ENCODE results near the gene CDYL.
"Not testable (repeated sequence)": the region's sequence is repeated elsewhere in the genome, so short reads cannot be mapped to it uniquely, and the experiment has no call there.

CDYL gene

DNA sequence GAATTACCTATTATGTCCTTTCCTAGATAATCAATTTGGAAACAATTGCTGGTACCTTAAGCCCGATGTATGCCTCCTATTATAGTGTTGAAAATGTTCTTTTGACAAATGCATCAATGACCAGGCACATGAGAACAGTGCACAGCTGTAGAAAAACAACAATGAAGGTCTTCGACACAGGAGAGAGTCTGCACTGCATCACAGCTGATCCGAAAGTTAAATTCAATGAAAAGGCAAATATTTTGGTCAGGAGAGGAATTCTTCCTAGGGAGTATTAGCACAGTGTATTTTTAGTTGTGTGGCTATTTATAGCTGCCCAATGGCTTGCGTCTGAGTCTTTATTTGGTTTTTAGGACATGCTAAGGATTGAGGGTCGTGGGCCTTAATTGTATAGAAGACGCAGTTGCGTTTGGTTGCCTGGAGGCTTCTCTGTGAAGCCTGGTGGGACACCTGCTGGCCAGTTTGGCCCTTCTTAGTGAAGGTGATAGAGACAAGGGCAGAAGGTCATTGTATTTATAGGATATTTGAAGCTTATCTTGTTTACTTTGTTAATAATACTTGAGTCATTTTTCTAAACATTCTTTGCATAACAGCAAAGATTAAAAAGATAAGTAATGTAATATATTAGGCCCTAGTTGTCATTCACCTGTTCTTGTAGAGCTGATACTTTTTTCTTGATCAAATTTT is 72.3 kb downstream of the CDYL start:
- DNase-seq: no peak

DNA sequence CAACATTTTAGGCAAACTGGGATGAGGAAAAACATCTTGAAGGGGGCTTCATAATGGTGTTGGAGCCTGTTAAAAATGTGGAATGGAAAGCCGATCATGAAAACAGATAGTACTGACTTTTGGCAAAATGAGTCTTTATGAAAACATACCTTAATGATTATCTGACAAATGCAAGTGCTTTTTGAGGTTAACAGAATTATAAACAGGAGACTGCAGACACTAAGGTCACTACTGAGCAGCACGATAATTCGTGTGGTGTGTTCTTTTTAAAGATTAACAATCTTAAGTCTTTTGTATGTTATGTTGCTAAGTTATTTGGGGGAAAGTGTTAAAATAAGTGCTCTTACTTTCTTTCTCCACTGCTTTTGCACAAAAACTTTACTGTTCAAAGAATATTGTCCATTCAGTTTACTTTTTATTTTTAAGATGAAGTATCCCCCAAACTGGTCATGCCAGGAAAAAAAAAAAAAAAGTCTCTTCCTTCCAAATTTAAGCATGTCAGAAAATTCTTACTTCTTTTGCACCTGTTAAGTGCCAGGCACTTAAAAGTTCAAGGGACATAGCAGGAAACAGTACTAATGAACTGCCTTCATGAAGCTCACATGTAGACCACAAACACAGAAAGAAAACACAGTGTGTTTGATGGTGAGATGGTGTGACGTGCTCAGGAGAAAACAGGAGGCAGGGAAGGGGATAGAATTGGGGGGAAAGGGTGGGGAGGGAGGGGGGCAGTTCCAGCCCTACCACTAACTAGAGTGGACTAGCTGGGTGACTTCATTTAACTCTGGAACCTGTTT is 73.2 kb downstream of the CDYL start:
- no peak for DNase-seq

DNA sequence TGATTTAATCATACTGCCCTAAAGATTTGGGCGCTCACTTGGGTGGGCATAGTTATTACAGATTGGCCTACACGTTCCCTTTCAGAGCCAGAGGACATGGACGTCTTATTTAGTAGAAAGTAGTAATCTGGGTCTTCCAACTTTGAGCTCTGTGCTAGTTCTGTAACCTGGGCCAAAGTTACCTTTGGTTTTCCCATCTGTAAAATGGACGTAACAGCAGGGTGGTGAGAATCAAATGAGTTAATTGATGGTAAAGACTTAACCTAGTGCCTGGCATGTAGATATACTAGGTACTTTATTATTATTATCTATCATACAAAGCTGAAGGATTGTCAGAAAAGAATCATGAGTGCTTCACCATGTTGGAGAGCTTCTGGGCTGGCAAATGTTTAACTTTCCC is 74.8 kb downstream of the CDYL start:
- DNase-seq: no peak

DNA sequence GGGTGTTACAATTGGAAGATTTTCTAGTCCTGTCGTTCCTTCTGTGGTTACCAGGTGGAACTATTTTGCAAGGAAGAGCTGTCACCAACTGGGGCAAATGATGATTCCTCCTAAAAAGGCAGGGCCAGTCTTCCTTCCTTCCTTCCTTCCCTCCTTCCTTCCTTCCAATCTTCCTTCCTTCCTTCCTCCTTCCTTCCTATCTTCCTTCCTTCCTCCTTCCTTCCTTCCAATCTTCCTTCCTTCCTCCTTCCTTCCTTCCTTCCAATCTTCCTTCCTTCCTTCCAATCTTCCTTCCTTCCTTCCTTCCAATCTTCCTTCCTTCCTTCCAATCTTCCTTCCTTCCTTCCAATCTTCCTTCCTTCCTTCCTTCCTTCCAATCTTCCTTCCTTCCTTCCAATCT is 76.0 kb downstream of the CDYL start:
- not testable (repeated sequence) for DNase-seq

DNA sequence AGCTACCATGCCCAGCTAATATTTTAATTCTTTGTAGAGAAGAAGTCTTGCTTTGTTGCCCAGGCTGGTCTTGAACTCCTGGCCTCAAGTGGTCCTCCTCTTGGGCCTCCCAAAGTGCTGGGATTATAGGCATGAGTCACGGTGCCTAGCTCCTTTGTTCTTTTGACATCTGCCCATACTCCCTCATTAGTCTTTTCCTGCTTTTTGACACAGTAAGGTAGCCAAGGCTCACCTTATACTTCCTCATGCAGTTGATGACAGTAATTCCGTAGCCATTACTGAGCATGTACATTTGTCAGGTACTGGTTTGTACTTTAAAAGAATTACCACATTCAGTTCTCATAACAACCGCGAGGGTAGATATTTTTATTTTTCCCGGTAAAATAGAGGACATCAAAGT is 76.7 kb downstream of the CDYL start:
- no peak for DNase-seq

DNA sequence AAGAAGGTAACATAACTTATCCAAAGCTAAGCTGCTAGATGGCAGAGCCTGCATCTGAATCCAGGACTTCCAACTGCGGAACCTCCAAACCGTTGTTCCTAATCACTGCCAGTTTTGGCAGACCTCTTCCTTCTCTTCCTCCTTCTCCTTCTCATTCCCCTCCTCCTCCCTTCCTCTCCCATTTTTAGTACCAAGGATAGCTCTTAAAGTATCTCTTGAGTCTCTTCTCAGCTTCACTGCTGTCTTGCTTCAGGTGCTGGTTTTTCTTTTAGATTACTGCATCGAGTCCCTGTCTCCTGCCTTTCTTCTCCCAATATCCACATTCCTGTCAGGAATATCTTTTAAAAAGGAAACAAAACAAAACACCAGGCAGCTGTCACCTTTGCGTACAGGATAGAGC is 77.1 kb downstream of the CDYL start:
- no peak for DNase-seq

DNA sequence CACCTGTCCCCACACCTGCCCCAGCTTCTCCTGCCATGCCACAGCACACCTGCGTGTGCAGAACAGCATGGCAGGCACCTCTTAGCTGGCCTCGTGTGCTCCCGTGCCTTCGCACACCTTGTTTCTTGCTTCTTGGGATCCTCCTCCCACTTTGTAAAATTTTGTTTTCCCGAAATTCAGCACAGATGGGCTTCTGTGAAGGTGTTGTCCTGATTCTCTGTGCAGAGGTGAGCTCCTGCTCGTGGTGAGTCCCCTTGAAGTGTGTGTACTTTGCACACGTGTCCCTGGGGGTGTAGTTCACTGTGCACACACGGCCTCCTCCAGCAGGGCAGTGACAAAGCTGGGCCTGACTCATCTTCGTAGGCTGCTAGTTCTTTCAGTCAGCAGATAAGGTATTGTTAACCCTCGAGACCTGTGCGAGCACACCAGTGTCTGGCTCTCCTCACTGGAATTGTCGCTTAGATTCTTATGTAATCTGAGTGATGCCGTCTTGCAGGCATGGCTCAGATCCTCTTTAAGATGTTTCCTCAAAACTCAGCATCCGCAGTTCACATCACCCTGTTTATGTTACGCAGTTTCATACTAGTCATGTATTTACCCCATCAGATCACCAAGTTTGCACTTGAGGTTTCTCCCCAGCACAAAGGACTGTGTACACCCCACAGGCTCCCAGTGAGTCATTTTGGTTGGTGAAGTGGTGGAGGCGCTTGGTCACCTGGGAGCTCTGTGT is 77.7 kb downstream of the CDYL start:
- DNase-seq: no peak

DNA sequence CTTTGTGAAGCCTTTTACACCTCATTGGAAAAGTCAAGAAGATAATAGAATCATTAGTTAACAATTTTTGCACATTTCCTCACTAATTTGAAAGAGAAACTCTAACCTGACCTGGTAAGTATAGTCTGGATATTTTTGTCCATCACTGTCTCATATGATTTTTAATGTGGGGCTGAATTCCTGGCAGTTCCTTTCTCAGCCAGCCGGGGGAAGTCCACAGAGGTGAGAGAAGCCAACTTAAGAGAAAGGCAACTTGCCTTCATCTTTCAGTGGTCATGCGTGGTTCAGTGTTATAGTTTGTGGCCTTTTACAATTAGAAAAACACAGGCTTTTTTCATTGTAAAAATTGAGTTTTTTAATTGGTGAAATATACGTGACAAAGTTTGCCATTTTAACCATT is 80.6 kb downstream of the CDYL start:
- DNase-seq: no peak

DNA sequence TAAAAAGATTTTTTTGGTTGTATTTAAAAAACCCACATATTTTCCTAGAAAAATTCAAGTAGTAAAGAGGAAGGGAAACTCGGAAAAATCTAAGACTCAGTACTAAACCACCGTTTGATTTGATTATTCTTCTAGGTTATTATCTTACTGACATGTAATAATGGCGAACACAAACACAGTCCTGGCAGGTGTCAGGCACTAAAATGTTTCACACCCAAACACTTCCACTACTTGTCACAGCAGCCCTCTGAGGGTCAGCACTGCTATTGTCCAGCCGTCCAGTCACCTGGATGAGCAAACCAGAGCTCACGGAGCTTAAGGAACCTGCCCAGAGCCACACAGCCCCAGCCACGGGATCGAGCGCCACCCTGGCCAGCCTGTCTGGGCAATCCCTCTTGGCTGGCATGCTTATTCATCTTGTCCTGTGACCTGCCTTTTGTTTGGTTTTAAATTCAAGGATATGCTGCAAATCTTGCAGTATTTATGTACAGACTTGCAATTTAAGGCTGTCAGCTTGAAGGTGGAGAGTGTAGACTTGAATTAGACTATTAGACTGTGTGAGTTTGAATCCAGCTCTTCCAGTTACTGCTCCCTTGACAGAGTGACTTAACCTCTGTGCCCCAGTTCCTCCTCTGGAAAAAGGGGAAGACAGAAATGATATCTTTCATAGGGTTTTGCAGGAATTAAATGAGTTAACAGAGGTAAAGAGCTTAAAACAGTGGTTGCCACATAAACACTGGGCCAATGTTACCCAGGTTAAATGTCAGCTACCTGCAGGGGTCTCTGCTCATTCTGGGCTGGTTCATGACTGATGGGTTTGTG is 82.2 kb downstream of the CDYL start:
- DNase-seq: no peak

DNA sequence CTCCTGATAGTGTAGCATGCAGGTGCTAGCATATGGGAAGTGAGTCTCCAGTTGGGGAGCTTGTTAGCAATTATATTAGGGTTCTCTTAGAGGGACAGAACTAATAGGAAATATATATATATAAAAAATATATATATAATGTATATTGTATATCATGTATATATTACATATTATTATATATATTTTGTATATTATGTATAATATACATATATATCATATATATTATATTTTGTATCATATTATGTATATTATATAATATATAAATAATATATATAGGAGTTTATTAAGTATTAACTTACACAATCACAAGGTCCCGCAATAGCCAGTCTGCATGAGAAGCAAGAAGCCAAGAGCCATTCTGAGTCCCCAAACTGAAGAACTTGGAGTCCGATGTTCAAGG is 84.2 kb downstream of the CDYL start:
- no peak for DNase-seq

DNA sequence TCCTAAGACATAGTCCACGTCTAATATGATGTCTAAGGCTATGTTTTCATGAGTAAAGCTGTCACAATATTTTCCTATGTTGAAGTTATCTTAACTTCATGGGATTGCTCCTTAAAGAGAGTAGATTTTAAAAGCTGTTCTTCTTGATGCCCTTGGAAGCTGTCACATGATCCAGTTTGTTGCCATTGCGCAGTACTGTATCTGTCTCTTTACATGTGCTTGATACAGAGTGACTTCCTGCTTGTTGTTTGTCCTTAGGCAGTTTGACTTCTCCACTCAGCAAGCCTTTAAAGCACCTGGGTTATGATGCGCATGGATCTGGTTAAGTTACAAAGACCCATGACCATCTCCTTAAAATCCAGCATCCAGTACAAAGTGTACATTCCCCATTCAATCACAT is 85.4 kb downstream of the CDYL start:
- DNase-seq: no peak

DNA sequence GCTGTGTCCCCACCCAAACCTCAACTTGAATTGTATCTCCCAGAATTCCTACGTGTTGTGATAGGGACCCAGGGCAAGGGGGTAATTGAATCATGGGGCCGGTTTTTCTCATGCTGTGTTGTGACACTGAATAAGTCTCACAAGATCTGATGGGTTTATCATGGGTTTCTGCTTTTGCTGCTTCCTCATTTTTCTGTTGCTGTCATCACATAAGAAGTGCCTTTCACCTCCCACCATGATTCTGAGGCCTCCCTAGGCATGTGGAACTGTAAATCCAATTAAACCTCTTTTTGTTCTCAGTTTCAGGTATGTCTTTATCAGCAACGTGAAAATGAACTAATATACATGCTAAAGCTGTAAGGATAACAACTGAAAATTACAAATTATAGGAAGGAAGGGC is 88.3 kb downstream of the CDYL start:
- DNase-seq: no peak

DNA sequence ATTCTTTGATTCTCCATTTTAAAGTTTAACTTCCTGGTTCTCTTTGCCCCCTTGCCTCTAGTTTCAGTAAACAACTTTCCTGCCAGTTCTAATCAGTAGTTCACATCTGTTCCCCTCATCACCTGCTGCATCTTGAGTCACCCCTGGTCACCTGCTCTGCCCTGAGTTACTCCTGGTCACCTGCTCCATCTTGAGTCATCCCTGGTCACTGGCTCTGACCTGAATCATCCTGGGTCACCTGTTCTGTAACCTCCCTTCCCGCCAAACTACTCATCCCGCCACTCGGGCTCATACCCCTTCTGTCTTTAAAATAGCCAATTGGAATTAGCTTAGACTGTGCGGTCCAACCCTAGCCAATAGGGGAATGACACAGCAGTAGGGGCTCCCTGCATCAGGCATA is 88.8 kb downstream of the CDYL start:
- not testable (repeated sequence) for DNase-seq

DNA sequence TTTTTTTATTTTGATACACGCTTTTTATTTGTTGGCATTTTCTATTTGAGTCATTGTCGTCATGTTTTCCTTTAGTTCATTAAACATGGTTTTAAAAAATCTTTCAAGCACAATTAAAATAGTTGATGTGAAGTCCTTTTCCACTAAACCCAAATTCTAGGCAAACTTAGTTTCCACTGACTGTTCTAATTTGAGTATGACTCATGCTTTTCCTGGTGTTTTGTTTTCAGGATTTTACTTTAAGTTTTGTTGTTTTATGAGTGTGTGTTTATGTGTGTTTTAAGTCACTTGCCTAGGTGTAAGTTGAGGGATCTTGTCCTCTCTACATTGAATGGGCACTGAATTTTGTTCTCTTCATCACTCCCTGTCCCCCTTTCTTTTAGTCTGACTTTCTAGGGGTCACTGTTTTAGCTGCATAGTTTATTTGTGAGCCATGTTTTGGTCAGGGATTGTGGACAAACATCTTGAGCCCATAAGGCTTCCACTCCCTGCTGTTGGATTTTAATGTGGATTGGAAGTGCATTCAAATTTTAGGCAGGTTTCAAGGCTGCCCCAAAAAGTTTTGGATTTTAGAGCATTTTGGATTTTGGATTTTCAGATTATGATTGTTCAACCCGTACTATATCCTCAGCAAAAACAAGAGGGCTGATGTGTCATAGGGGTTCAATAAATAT is 94.8 kb downstream of the CDYL start:
- no peak for DNase-seq

DNA sequence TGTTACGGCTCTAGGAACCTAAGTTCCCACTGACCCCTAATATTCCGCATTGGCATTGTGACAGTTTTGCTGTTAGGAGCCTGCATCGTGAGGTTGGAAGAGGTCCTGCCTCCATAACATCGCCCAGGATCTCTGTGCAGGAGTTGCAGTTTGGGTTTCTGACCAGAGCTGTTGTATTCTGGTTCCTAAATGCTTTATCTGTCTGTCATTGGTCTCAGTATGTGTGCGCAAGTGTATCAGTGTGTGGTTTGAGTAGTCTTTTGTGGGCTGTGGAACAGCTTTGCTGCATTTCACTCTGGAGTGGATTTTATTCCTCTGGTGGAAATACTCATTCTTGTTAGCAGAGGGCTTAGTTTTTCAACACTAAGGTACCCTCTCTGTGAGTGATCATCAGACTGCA is 95.6 kb downstream of the CDYL start:
- DNase-seq: no peak

DNA sequence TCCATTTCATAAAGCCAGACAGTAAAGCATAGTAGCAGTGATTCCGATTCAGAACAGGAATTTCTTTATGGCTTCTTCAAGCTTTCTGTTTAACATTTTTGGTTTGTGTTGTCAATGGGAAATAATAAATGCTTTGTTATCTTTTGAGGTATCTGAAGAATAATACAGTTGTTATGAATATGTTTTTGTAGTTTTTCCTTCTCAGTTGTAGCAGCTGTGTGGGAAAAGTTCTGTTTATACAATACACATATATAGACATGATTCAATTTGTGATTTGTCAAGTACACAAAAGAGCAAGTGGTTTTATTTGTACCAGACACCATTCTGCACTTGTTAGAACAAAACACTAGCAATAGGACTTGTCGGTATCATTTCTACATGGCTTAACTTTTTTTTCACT is 96.6 kb downstream of the CDYL start:
- DNase-seq: no peak

DNA sequence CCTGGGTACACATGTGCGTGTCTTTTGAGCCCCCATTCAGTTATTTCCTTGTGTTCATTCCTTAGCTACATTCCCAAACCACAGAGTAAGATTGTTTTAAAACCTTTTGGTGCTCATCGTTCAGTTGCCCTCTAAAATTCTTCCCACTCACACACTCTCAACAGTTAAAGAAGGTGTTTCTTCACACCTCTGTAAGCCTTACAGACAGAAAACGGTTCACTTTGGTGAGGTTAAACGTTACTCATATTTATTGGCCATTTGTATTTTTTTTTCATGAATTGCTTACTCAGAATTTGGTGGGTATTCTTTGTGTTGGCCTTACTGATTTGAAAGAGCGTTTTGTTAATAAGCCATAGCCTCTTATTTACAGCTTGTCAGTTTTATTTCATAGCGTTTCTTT is 97.7 kb downstream of the CDYL start:
- DNase-seq: no peak

DNA sequence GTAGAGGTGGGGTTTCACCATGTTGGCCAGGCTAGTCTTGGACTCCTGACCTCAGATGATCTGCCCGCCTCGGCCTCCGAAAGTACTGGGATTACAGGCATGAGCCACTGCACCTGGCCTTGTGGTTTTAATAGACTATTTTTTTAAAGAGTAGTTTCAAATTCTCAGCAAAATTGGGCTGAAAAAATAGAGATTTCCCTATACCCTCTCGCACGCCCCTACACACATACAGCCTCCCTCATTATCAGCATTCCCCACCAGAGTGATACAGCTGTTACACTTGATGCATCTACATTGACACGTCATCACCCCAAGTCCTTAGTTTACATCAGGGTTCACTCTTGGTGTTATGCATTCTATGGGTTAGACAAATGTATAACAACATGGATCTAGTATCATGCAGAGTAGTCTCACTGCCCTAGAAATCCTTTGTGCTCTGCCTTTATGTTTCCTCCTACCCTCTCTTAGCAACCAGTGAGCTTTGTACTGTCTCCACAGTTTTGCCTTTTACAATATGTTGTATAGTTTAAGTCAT is 103.6 kb downstream of the CDYL start:
- DNase-seq: no peak

DNA sequence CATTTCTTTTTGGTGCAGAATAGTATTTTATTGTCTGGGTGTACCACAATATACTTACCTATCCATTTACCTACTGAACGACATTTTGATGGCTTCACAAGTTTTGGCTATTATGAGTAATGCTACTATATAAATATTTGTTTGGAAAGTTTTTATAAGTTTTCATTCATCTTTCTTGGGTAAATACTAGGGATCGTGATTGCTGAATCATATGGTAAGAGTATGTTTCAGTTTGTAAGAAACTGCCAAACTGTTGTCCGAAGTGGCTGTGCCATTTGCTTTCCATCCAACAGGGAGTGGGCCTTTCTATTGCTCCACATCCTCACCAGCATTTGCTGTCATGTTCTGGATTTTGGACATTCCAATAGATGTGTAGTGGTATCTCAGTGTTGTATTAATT is 104.2 kb downstream of the CDYL start:
- DNase-seq: no peak

DNA sequence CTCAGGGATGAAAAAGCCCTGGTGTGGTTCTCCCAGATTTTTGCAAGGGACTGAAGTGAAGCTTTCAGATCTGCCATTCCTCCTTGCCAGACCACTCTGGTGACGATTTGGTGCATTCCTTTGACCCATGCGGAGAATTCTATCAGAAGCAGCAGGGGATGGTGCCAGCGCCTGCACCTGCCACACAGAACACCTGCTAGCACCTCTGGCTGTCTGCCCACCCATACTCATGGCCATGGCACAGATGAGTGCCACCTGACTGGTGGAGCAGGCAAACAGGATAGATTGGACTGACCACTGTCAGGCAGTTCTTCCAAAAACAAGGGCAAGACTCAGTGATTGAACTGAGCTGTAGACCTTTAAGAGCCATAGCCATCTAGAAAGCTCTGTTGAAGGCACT is 107.1 kb downstream of the CDYL start:
- DNase-seq: no peak

DNA sequence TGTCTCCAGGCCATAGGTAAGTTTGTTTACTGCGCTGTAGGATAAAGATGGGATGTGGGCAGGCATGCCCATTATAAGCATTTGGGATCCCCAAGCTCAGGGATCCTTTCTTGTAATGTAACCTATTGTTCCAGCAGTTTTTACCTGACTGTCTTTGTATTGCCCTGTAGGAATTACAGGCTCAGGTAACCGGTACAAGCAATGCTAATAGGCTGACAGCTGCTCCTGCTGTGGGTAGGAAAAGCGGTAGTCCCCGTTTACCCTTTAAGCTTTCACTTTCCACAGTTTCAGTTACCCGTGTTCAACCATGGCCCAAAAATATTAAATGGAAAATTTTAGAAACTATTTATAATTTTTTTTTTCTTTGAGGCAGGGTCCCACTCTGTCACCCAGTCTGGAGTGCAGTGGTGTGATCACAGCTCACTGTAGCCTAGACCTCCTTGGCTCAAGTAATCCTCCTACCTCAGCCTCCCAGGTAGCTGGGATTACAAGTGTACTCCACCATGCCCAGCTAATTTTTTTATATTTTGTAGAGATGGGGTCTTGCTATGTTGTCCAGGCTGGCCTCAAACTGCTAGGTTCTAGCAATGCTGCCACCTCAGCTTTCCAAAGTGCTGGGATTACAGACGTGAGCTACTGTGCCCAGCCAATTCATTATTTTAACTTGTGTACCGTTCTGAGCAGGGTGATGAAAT is 108.6 kb downstream of the CDYL start:
- DNase-seq: no peak

All from femur (tissue), 1 donor.